GM23248 (cell line): ENCODE results near the gene PGGHG.

Experiments
- EZH2 ChIP-seq: fragments of 200-600 bp; sonication (generic); IDR thresholded peaks from 2 replicates; pipeline ENCODE4 v1.6.1; 2018; ENCODE audit warnings: antibody characterized with exemption, mild to moderate bottlenecking; ENCODE audit not compliant: insufficient read depth, poor library complexity, severe bottlenecking
- EZH2phosphoT487 ChIP-seq: fragments of 200-600 bp; sonication (generic); IDR thresholded peaks from 2 replicates; pipeline ENCODE4 v1.6.1; 2018; ENCODE audit warnings: antibody characterized with exemption, moderate library complexity, mild to moderate bottlenecking, low read depth; ENCODE audit not compliant: insufficient read depth

GRCh38 chr11:315051-315481 lies 26.1 kb downstream of the PGGHG start:
- TF ChIP-seq EZH2phosphoT487 (no peak), EZH2 (no peak)
